ENCODE data around the gene SCUBE2. TPM values are rescaled to one million over a fixed set of nuclear protein-coding genes. Genes with fewer than 3 reads are reported as not detected.
"Not testable (repeated sequence)": the region's sequence is repeated elsewhere in the genome, so short reads cannot be mapped to it uniquely, and the experiment has no call there.

The SCUBE2 gene
- total RNA-seq, 1 donor from 2014 or later: 1.9 TPM

DNA sequence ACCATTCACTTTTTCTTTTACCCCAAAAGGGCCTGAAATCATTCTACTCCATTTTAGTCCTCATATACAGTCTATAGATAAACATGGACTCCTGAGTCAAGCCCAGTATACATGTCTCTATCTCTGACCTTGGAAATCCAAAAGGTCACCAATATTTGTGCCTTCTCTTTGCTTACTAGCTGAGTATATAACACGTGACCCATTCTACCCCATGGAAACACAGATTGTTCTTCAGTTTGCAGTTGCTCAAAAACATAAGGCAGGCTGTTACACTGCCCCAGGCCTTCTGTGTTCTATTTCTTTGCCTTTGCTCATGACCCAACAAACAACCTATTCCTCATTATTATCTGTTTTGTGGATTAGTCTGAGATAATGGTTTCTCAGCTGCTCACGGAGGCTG is 93.4 kb downstream of the SCUBE2 start:
- DNase-seq (no peak), ATAC-seq (ENCODE audit: poor library complexity) (no peak)
- intact Hi-C loops (cut with DNase I): no loop called here

DNA sequence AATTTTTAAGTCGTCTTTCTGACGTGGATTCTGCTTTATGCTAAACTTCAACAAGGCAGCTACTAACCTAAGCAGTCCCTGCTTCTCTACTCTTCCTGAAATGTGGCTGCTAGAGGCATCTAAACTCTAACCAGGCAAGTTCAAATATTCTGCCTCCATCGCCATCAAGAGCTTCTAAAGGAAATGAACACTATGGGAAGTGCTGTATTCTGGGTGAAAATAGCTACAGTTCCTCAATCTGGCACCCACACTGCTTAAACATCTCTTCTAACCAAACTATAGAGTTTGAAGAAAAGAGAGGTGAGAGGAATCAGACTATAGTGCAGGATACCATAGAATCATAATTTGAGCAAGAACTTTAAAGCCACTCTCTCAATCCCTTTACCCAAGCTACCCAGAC is 93.9 kb downstream of the SCUBE2 start:
- DNase-seq (no peak), ATAC-seq (ENCODE audit: poor library complexity) (no peak)
- intact Hi-C loops (cut with DNase I): no loop called here

DNA sequence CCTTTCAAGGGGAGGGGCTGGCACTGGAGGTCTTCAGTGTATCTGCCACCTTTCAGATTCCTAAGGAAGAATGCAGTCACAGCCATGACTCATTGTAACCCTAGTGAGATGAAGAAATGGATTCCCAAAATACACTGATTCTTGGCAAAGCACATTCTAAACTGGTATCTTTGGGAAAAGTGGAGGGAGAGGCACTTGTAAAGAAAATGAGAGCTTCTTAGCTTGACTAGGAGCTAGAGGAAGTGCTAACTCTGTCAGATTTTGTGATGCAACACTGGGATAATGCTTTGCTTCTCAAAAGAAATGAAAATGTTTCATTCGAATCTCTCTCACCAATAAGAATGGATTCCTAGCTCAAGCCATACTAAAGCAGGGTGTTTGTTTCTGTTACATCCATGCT is 101.9 kb downstream of the SCUBE2 start:
- DNase-seq: no peak
- ATAC-seq (ENCODE audit: poor library complexity): no peak
- intact Hi-C loops (cut with DNase I): no loop called here

DNA sequence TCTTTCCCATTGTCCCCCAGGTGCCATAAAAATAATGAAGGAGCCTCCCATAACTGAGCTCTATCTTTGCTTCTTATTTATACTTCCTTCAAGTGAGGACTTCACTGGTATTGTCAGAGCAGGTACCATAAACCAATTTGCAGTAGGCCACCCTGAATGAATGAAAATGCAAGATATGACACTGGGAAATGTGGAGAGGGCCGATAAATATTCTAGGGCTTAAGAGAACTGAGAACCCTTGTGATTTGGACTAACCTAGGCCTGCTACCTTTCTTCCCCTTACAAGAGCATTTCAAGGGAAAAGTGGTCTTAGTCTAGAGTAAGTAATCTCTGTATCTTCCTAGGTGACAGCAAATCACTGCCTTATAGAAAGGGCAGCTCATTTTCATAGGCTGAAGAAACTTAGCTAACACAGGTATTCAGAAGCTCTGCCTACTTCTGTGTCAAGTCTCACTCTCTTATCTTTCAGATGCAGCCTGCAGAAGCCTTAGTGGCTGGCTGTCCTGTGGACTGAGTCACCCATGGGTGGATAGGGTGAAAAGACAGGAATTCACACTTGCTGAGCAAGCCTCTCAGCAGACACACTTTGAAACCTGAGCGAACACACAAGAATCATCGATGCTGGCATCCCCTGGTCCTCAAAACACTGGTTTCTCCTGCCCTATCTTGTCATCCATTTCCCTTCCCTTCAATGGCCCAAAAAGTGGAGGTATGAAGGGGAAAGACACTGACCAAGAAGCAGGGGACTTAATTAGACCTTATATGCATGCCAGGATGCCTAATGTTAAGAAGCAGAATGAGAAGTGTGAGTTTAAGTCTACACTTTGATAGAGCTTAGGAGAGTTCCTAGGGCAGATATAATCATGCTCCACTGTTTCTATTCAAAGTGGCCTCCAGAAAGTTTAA is 102.8 kb downstream of the SCUBE2 start:
- DNase-seq (no peak), ATAC-seq (ENCODE audit: poor library complexity) (no peak)
- intact Hi-C loops (cut with DNase I): no loop called here

DNA sequence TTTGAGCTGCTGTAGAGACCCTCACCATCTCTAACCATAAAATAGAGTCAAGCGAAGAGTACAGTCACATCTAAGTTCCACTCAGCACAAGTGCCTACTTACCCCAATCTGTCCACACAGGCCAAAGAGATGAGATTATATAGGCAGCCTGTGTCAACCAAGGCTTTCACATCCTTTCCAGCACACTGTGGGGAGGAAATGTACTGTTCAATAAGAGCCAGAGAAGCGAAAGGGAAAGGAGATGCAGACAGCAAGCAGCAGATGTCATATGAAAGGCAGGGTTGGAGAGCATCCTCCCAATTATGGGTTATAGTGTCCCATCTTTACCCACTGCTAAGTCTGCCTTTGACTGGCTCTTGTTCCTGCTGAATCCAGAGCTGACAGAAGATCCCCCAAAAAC is 104.0 kb downstream of the SCUBE2 start:
- DNase-seq: no peak
- intact Hi-C loops (cut with DNase I): no loop called here
- ATAC-seq (ENCODE audit: poor library complexity): no peak

DNA sequence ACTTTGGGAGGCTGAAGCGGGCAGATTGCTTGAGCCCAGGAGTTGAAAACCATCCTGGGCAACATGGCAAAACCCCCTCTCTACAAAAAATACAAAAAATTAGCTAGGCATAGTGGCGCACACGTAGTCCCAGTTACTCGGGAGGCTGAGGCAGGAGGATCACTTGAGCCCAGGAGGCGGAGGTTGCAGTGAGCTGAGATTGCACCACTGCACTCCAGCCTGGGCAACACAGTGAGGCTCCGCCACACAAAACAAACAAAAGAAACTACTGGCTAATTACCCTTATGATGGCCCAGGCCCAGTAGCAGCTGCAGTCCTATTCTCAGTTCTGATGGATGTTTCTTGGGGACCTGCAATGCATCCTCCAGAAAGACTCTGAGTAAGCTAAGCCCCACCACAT is 104.6 kb downstream of the SCUBE2 start:
- intact Hi-C loops (cut with DNase I); DNase-seq; ATAC-seq (ENCODE audit: poor library complexity): not testable (repeated sequence)

DNA sequence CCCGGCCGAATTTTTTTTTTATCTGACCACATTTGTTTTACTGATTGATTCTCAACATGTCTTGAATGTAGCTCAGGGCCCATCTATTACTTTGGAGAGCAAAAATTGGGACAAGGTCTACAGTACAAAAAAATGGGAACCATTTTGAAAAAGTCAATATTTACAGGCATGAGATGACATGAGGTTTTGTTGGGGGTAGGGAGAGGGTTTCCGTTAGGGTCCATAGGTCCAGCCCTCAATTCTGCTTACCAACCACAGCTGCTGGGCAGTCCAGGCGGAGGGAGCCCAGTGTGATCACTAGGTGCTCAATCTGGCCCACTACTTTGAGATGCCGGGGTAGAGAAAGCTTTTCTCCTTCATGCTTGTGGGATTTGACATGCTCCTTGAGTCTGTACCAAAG is 105.9 kb downstream of the SCUBE2 start:
- DNase-seq: no peak
- intact Hi-C loops (cut with DNase I): no loop called here
- ATAC-seq (ENCODE audit: poor library complexity): no peak

DNA sequence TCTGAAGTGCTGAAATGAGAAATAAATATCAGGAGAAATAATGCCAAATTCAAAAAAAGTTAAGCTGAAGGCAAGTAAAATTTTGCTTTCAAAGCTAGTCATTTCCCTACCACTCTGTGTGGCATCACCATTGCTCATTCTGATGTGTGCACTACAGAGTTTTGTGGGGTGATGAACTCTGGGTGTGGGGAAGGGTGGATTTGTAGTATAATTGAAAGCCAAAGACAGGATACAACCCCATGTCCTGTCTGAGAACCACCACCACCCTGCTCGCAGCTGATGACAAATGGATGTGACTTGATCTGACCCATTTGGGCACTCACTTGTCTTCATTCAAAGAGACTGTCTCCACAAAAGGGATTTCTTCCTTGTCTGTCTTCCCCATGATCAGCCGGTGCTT is 107.8 kb downstream of the SCUBE2 start:
- no peak for ATAC-seq (ENCODE audit: poor library complexity)
- intact Hi-C loops (cut with DNase I): no loop called here

DNA sequence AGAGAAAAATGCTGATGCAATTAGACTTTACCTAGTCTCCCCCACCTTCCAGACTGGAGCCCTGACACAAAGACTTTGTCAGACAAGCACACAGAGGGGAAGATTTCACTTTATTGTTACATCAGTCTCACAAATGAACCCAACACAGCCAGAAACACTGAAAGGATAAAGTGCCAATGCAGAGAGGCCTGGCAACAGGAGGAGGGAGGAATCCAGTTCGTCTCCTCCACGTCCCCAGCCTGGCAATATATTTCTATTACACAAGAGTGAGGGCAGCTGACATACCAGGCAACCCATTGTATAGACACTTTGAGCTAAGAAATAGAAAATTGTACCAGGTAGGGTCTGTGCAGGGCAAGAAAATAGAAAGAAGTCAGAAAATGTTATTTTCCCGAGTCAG is 110.9 kb downstream of the SCUBE2 start:
- ATAC-seq (ENCODE audit: poor library complexity) (no peak), DNase-seq (no peak)
- intact Hi-C loops (cut with DNase I): no loop called here

More for the DNA sequence above, 107.8 kb downstream of the SCUBE2 start:
- DNase-seq: no peak

DNA sequence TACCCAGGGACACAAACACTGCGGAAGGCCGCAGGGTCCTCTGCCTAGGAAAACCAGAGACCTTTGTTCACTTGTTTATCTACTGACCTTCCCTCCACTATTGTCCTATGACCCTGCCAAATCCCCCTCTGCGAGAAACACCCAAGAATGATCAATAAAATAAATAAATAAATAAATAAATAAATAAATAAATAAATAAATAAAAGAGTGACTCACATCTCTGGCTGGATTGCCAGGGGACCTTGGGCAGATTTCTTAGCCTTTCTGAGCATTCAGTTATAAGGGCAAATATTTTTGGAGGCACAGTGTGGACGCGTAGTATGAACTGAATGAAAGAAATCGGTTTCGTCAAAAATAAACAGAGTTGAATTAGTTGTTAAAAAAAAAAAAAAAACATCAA is 112.0 kb downstream of the SCUBE2 start:
- intact Hi-C loops (cut with DNase I); DNase-seq; ATAC-seq (ENCODE audit: poor library complexity): not testable (repeated sequence)

DNA sequence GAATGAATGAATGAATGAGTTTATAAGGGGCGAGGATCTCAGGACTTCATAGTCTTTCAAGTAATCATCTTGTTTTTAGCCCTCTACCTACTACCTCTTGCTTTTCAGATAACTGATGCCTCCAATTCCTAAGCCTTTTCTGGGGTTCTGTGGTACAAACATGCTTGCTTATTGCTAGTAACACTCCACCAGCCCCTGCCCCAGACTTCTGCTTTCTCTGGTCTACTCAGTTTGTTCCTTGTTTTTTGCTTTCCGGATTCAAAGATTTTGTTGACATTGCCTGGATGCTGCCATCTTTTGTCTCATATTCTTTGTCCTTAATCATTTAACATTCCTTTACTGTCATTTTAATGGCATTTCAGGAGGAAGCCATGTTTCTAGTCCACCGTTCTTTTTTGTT is 118.3 kb downstream of the SCUBE2 start:
- no peak for ATAC-seq (ENCODE audit: poor library complexity)
- DNase-seq: no peak
- intact Hi-C loops (cut with DNase I): no loop called here

DNA sequence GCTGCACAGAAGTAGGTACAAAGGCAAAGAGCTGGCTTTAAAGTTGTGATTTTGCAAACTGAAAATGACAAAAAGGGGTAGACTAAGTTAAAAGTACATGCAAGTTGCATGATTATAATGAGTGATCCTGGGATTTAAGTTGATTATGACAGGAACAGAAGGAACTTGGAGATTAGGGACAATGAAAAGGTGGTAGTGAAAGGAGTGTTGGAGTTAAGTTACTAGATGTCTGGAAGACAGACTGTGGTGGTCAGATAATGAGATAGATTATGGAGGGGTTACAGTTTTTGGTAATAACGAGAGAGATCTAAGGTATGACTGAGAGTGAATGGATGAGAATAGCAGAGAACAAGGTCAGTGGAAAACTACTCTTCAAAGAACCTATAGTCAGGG is 119.5 kb downstream of the SCUBE2 start:
- ATAC-seq (ENCODE audit: poor library complexity) (no peak), DNase-seq (no peak)
- intact Hi-C loops (cut with DNase I): no loop called here

DNA sequence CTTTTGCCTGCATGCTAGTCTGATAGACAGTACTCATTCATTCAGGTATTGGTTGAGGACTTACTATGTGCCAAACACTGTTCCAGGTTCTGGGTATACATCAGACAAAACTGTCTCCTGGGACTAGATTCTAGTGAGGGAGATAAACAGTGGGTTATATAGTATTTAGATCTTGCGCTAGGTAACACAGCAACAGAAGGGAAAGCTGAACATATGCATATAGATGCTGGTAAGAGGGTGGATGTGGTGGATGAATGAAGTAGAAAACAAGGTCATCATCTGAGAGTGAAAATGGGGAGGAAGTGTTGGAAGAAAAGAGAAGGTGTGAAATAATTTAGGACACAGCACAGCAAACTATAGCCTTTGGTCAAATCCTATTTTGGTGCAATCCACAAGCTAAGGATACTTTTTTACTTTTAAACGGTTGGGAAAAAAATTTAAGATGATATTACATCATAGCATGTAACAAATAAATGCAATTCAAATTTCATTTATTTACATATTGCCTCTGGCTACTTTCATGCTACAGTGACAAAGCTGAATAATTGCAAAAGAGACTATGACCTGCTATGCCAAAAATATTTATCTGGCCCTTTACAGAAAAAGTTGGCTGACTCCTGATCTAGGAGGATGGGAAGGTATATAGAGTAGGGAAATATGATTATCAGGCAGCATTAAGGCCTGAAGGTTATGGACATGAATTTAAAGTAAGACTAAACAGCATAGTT is 120.0 kb downstream of the SCUBE2 start:
- DNase-seq: no peak
- intact Hi-C loops (cut with DNase I): no loop called here
- ATAC-seq (ENCODE audit: poor library complexity): no peak

Small RNA genes lying within 50 kb of the gene (microRNA-seq; reads per million reads assigned to microRNA genes)
- not detected for gene MIR5691

Other genes with a start within 250 kb of the SCUBE2 start
- gene AKIP1, start 180.4 kb downstream of the SCUBE2 start, total RNA-seq: 26.8 TPM
- gene C11orf16, start 158.7 kb downstream of the SCUBE2 start, total RNA-seq: not detected
- gene ASCL3, start 148.6 kb downstream of the SCUBE2 start, total RNA-seq: not detected
- 39.7 TPM for gene TMEM9B, start 127.2 kb downstream of the SCUBE2 start, total RNA-seq
- 1.0 TPM for gene NRIP3, start 87.6 kb downstream of the SCUBE2 start, total RNA-seq
- gene DENND5A, start 173.8 kb upstream of the SCUBE2 start, total RNA-seq: 96.1 TPM
- 18.5 TPM for gene TMEM41B, start 223.0 kb upstream of the SCUBE2 start, total RNA-seq